Measurements from ENCODE around the gene CLCF1. TPM values are rescaled to one million over a fixed set of nuclear protein-coding genes. Genes with fewer than 3 reads are reported as not detected.

Gene CLCF1
- total RNA-seq, 1 donor from 2014 or later = not detected

DNA sequence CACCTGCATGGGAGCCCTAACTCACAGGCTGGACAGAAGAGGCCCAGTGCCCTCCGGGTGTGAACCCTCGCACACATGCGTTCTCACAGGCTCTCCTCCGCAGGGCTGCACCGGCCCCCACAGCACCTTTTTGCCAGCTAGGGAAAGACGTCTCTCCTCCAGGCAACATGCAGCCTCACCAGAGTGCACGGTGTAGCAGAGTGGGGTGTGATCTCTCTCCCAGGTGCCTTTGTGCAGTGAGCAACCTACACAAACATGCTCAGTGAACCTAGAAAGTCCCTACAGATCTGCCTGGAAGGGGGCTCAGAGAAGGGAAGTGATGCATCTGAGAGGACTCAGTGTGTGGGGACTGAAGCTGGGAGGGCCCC is 38.4 kb upstream of the CLCF1 start:
- TF ChIP-seq, protein P1, sequence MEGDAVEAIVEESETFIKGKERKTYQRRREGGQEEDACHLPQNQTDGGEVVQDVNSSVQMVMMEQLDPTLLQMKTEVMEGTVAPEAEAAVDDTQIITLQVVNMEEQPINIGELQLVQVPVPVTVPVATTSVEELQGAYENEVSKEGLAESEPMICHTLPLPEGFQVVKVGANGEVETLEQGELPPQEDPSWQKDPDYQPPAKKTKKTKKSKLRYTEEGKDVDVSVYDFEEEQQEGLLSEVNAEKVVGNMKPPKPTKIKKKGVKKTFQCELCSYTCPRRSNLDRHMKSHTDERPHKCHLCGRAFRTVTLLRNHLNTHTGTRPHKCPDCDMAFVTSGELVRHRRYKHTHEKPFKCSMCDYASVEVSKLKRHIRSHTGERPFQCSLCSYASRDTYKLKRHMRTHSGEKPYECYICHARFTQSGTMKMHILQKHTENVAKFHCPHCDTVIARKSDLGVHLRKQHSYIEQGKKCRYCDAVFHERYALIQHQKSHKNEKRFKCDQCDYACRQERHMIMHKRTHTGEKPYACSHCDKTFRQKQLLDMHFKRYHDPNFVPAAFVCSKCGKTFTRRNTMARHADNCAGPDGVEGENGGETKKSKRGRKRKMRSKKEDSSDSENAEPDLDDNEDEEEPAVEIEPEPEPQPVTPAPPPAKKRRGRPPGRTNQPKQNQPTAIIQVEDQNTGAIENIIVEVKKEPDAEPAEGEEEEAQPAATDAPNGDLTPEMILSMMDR (IDR thresholded peaks at IDR 0.05; ENCODE audit: partially characterized antibody, unreplicated experiment) = no peak
- Mint-ChIP-seq H3K36me3 (ENCODE audit: unreplicated experiment) (no peaks in the 10 kb centered on the region), H3K4me1 (ENCODE audit: low read depth, unreplicated experiment) (peaks cover 10% of the 10 kb centered on the region), H3K9me3 (ENCODE audit: unreplicated experiment) (no peaks in the 10 kb centered on the region), H3K27me3 (ENCODE audit: unreplicated experiment) (peaks cover 16% of the 10 kb centered on the region), H3K4me3 (ENCODE audit: unreplicated experiment) (no peak overlapping the region), H3K27ac (ENCODE audit: unreplicated experiment) (no peak overlapping the region)
- DNase-seq = no peak

GRCh38 chr11:67410984-67411784 is 37.8 kb upstream of the CLCF1 start:
- no peaks in the 10 kb centered on the region for H3K9me3 Mint-ChIP-seq (ENCODE audit: unreplicated experiment)
- no peak overlapping the region for H3K27ac Mint-ChIP-seq (ENCODE audit: unreplicated experiment)
- no peak overlapping the region for H3K4me3 Mint-ChIP-seq (ENCODE audit: unreplicated experiment)
- DNase-seq = no peak
- TF ChIP-seq, protein P1 (IDR thresholded peaks at IDR 0.05; ENCODE audit: partially characterized antibody, unreplicated experiment) = no peak
- no peaks in the 10 kb centered on the region for H3K36me3 Mint-ChIP-seq (ENCODE audit: unreplicated experiment)
- peaks cover 11% of the 10 kb centered on the region for H3K27me3 Mint-ChIP-seq (ENCODE audit: unreplicated experiment)
- H3K4me1 Mint-ChIP-seq (ENCODE audit: low read depth, unreplicated experiment) = peaks cover 10% of the 10 kb centered on the region

DNA sequence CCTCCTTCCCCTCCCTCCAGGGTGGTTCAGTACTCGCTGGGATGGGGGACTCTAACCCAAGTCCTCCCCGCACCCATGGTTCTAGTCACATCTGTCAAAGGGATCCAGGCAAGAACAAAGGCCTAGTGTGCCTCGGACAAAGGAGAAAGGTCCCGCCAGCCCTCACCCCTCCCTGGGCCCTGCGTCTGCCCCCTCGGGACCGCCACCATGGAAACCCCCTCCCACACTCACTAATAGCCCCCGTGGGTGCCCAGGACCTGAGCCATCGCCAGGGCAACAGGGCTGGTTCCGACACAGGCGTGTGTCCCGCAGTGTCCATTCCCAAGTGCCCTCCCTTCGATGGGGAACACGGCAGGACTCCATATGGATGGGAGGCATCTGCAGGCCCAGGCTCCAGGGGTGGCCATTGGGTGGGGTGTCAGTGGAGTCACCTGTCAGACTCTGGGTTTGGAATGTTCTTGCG is 37.0 kb upstream of the CLCF1 start:
- Mint-ChIP-seq H3K9me3 (ENCODE audit: unreplicated experiment) (no peaks in the 10 kb centered on the region), H3K36me3 (ENCODE audit: unreplicated experiment) (no peaks in the 10 kb centered on the region), H3K4me3 (ENCODE audit: unreplicated experiment) (no peak overlapping the region), H3K4me1 (ENCODE audit: low read depth, unreplicated experiment) (peaks cover 10% of the 10 kb centered on the region), H3K27me3 (ENCODE audit: unreplicated experiment) (peaks cover 8% of the 10 kb centered on the region), H3K27ac (ENCODE audit: unreplicated experiment) (no peak overlapping the region)
- DNase-seq = no peak
- TF ChIP-seq, protein P1 (IDR thresholded peaks at IDR 0.05; ENCODE audit: partially characterized antibody, unreplicated experiment) = no peak

DNA sequence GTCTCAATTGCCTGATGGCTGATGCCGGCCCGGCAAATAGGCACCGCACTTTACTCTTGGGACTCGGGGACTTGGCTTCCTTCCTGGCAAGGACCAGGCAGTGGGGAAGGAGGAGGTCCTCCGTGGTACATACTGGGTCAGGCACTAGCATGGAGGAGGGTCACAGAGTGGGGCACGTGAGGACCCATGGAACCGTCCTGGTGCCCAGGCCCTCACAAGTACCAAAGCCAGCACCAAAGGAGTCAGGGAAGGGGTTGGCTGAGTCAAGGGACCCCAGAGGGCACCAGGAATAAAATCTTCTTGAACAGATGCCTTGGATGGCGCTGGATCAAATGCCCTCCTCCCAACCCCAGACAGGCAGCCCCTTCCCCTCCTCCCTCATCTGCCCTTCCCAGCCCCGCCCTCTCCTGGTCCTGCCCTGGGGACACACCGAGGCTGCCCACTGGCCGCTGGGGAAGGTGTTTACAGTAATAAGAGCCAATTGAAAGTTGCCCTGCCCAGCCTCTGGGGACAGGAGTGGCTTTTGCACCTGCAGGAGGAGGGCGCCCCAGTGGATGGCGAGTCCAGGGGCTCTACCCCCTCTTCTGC is 36.5 kb upstream of the CLCF1 start:
- Mint-ChIP-seq H3K4me1 (ENCODE audit: low read depth, unreplicated experiment) (peaks cover 10% of the 10 kb centered on the region), H3K9me3 (ENCODE audit: unreplicated experiment) (no peaks in the 10 kb centered on the region), H3K36me3 (ENCODE audit: unreplicated experiment) (no peaks in the 10 kb centered on the region), H3K27ac (ENCODE audit: unreplicated experiment) (no peak overlapping the region), H3K4me3 (ENCODE audit: unreplicated experiment) (no peak overlapping the region), H3K27me3 (ENCODE audit: unreplicated experiment) (peaks cover 8% of the 10 kb centered on the region)
- DNase-seq = no peak
- TF ChIP-seq, protein P1 (IDR thresholded peaks at IDR 0.05; ENCODE audit: partially characterized antibody, unreplicated experiment) = no peak

DNA sequence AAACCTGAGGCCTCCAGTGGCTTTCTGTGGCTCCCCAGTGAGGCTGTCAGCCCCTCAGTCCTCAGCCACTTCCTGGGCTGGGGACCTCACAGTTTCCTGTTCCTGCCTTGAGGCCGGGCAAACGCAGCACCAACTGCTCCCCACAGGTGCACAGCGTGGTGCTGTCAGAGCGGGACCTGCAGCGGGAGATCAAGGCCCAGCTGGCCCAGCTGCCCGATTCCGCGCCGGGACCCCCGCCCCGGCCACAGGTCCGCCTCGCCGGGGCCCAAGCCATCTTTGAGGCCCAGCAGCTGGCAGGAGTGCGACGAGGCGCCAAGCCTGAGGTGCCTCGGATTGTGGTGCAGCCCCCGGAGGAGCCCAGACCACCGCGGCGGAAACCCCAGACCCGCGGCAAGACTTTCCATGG is 35.9 kb upstream of the CLCF1 start:
- Mint-ChIP-seq H3K4me1 (ENCODE audit: low read depth, unreplicated experiment) (peaks cover 10% of the 10 kb centered on the region), H3K27ac (ENCODE audit: unreplicated experiment) (no peak overlapping the region), H3K4me3 (ENCODE audit: unreplicated experiment) (no peak overlapping the region), H3K36me3 (ENCODE audit: unreplicated experiment) (no peaks in the 10 kb centered on the region), H3K9me3 (ENCODE audit: unreplicated experiment) (no peaks in the 10 kb centered on the region), H3K27me3 (ENCODE audit: unreplicated experiment) (peaks cover 8% of the 10 kb centered on the region)
- DNase-seq = no peak
- TF ChIP-seq, protein P1 (IDR thresholded peaks at IDR 0.05; ENCODE audit: partially characterized antibody, unreplicated experiment) = no peak
